ENCODE data around the gene HAAO. TPM values are rescaled to one million over a fixed set of nuclear protein-coding genes. Genes with fewer than 3 reads are reported as not detected.

HAAO gene
- polyA plus RNA-seq, 3 donors from 2014 or later = 0.50 TPM; not detected in 2

DNA sequence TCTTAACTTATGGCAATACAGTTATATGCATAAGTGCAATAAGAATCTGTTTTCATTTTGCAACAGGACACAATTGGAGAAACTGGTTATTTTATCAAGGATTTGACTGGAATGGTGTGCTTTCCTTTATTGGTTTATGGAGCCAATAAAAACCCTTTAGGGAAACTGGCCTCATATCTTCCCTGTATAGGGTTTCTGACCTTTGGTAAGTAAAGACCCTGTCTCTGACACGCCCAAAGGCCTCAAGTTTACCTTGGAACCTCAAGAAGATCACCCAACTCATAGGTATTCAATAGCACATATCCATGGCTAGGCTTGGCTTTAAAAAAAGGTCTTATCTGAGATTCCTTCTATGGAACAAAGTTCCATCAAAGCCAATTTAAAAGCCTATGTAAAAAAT lies 11.2 kb downstream of the HAAO start:
- Mint-ChIP-seq H3K4me3 (no peak overlapping the region), H3K4me1 (peaks cover 2 to 4% of the 10 kb centered on the region in 2 donors), H3K27me3 (ENCODE audit: low read depth in 3 of 3) (peaks cover 0 to 3% (median 2%) of the 10 kb centered on the region in 3 donors), H3K27ac (no peak overlapping the region), H3K9me3 (no peaks in the 10 kb centered on the region), H3K36me3 (peaks cover 0 to 8% (median 0%) of the 10 kb centered on the region in 3 donors)
- DNase-seq = no peak

- DNase-seq = no peak
- H3K27me3 Mint-ChIP-seq (ENCODE audit: low read depth in 3 of 3) = peaks cover 0 to 5% (median 0%) of the 10 kb centered on the region in 3 donors
- no peak overlapping the region for H3K4me3 Mint-ChIP-seq
- no peak overlapping the region for H3K27ac Mint-ChIP-seq
- peaks cover 0 to 8% (median 0%) of the 10 kb centered on the region in 3 donors for H3K36me3 Mint-ChIP-seq
- no peaks in the 10 kb centered on the region for H3K9me3 Mint-ChIP-seq
- peaks cover 11 to 16% of the 10 kb centered on the region in 2 donors for H3K4me1 Mint-ChIP-seq
Observed at GRCh38 chr2:42777883-42778805, 14.2 kb downstream of the HAAO start.

DNA sequence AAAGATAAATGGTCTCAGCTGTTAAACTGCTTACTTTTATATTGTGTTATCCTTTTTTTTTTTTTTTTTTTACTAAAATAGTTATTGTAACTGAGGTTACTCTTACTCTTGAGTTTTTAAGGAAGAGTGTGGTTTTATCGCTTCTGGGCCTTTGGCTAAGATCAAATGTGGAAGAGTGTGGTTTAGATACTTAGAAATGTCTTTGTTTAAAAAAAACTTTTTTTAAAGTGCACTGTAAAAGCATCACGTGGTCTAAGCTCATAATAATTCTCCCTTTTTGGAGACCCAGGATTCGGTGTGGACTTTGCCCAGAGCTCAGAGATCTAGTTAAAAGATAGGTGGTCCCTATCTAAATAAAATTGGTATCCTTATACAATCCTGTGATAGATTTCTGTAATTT lies 16.6 kb downstream of the HAAO start:
- Mint-ChIP-seq H3K4me1 (peaks cover 11 to 16% of the 10 kb centered on the region in 2 donors), H3K36me3 (peaks cover 0 to 5% (median 0%) of the 10 kb centered on the region in 3 donors), H3K27ac (peak overlapping the region in 1 of 6 donors; percentile 40), H3K4me3 (no peak overlapping the region), H3K9me3 (no peaks in the 10 kb centered on the region), H3K27me3 (ENCODE audit: low read depth in 3 of 3) (peaks cover 0 to 5% (median 0%) of the 10 kb centered on the region in 3 donors)
- no peak for DNase-seq

GRCh38 chr2:42775186-42775585 lies 17.2 kb downstream of the HAAO start:
- no peaks in the 10 kb centered on the region for H3K9me3 Mint-ChIP-seq
- H3K36me3 Mint-ChIP-seq = peaks cover 0 to 5% (median 0%) of the 10 kb centered on the region in 3 donors
- H3K4me1 Mint-ChIP-seq = peaks cover 11 to 16% of the 10 kb centered on the region in 2 donors
- H3K27me3 Mint-ChIP-seq (ENCODE audit: low read depth in 3 of 3) = peaks cover 0 to 5% (median 0%) of the 10 kb centered on the region in 3 donors
- no peak overlapping the region for H3K4me3 Mint-ChIP-seq
- DNase-seq = no peak
- H3K27ac Mint-ChIP-seq = peak overlapping the region in 3 of 6 donors; percentile 16 to 65 (median 32)

DNA sequence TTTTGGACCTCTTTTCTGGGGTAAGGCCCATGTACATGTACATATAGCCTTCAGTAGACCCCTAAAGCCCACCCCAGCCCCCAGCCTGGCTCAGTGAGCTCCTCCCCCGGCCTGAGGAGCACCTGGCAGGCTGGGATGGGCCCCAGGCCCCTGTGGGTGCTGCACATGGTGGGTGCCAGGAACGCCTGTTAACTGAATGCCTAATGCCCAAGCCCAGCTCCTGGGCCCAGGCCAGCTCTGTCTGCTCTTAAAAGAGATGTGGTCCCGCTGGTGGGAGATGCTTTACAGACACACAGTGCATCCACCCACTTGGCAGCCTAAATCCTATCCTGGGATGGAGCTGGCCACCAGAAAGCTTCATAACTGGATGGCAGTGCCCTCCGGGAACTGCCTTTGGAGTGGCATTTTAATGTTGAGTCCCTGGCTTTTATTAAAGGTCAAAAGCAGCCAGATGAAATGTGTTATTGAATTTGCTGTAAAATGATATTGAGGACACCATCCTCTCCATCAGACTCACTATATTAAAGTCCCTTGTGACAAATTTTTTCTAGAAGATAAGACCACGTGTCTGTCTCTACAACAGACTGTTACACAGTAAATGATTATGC lies 20.7 kb downstream of the HAAO start:
- no peak for DNase-seq
- H3K4me3 Mint-ChIP-seq = no peak overlapping the region
- H3K36me3 Mint-ChIP-seq = peaks cover 0 to 4% (median 3%) of the 10 kb centered on the region in 3 donors
- H3K27ac Mint-ChIP-seq = no peak overlapping the region
- H3K9me3 Mint-ChIP-seq = no peaks in the 10 kb centered on the region
- peaks cover 0 to 5% (median 0%) of the 10 kb centered on the region in 3 donors for H3K27me3 Mint-ChIP-seq (ENCODE audit: low read depth in 3 of 3)
- H3K4me1 Mint-ChIP-seq = peaks cover 11 to 16% of the 10 kb centered on the region in 2 donors

- Mint-ChIP-seq H3K4me3 (no peak overlapping the region), H3K36me3 (peaks cover 0 to 4% (median 3%) of the 10 kb centered on the region in 3 donors), H3K4me1 (peaks cover 5% of the 10 kb centered on the region in 2 donors), H3K9me3 (no peaks in the 10 kb centered on the region), H3K27me3 (ENCODE audit: low read depth in 3 of 3) (peaks cover 0 to 2% (median 0%) of the 10 kb centered on the region in 3 donors), H3K27ac (no peak overlapping the region)
- no peak for DNase-seq
Observed at GRCh38 chr2:42770288-42771131, 21.9 kb downstream of the HAAO start.

- peaks cover 0 to 4% (median 3%) of the 10 kb centered on the region in 3 donors for H3K36me3 Mint-ChIP-seq
- no peaks in the 10 kb centered on the region for H3K4me1 Mint-ChIP-seq
- H3K4me3 Mint-ChIP-seq = no peak overlapping the region
- H3K27me3 Mint-ChIP-seq (ENCODE audit: low read depth in 3 of 3) = peaks cover 0 to 2% (median 0%) of the 10 kb centered on the region in 3 donors
- H3K27ac Mint-ChIP-seq = peak overlapping the region in 1 of 6 donors; percentile 3
- no peaks in the 10 kb centered on the region for H3K9me3 Mint-ChIP-seq
- no peak for DNase-seq
Observed at GRCh38 chr2:42769583-42770287, 22.6 kb downstream of the HAAO start.

DNA sequence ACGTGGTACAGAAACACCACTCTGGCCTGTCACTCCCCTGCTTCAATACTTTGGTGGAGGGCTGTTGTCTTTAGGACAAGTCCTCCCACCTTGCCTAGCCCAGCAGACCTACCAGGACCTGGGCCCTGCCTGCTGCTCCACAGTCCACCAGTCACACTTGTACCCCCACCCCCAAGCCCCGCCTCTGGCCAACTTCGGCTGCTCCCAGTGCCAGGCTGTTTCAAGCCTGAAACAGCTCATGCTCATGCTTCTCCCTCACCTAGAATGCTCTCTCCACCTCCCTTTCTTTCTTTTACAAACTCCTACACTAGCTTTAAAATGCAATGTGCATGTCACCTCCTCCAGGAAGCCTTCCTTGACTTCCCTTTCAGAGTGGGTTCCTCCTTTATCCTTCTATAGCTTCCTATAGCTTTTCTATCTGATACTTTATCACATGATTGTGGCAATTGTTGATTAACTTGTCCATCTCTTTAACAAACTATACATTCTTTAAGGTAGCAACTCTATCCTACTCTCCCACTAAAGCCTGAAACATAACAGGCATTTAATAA lies 23.6 kb downstream of the HAAO start:
- H3K4me3 Mint-ChIP-seq = no peak overlapping the region
- peaks cover 0 to 4% (median 3%) of the 10 kb centered on the region in 3 donors for H3K36me3 Mint-ChIP-seq
- H3K4me1 Mint-ChIP-seq = no peaks in the 10 kb centered on the region
- H3K27ac Mint-ChIP-seq = peak overlapping the region in 3 of 6 donors; percentile 8 to 54 (median 47)
- H3K9me3 Mint-ChIP-seq = no peaks in the 10 kb centered on the region
- no peaks in the 10 kb centered on the region for H3K27me3 Mint-ChIP-seq (ENCODE audit: low read depth in 3 of 3)
- DNase-seq = no peak

DNA sequence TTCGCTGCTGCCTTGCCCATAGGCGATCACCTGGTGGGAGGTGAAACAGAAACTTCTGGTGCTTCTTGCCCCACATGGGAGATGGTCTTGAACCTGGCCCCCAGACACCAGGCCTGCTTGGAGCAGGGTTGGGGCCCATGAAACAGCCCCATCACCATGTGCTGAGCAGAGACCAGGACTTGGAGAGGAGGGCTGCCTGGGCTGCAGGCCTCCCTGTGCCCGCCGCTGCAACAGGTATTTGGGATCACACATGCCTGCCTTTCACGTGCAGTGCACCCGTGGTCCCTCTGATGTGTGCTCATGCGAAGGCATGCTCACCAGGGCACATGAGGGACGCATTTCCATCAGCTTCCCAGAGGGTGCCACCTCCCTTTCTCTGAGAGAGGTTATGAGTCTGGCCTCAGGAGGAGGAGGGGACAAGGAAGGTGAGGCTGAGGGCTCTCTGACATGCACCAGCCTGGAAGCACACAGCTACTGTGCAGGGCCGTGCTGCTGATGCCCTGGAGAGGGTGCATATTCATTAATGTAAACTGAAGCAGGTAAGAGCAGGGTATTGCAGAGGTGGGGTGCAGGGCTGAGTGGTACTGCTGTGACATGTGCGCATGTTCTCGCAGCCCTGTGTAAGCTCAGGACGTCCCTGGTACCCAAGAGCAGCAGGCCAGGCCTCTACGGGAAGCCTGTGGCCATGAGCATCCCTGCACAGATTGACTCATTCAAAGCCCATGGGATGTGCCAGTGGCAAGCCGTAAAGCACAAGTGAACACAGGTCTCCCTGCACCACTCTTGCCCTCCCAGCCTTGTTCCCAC lies 24.3 kb downstream of the HAAO start:
- Mint-ChIP-seq H3K27me3 (ENCODE audit: low read depth in 3 of 3) (no peaks in the 10 kb centered on the region), H3K27ac (no peak overlapping the region), H3K9me3 (no peaks in the 10 kb centered on the region)

DNA sequence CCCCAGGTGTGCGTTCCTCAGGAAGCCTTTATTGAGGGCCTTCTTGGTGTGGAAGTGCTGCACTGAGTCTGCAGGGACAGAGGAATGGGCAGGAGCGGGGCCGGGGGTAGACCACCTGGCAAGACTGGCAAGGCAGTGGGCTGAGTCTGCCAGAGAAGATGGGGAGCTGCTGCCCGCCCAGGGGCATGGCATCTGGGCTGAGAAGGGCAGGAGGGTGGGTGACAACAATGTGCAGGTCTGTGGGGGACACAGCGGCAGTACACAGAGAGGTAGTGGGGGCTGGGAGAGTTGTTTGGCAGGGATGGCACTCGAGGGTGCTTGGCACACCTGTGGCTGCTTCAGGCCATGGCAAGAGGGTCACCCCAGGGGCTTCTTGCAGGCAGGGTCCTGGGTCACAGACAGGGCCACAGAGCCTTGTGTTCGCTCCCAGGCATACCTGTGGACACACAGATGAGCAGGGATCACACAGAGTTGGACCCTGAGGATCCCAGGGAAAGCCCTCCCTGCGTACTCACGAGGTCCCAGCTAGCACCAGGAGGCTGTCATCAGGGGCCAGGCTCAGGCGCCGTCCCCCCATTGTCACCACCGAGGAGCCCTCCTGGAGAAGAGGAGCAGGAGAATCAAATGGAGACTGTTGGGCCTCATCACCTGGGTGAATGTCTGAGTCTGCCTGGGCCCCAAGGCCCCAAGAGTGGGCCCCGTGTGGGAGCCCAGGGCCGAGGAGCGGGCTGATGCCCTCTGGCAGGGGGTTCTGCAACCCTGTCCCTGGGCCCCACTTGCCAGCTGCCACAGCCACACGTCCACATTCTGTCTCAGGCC lies 25.1 kb downstream of the HAAO start:
- H3K36me3 Mint-ChIP-seq = peaks cover 0 to 8% (median 7%) of the 10 kb centered on the region in 3 donors
- H3K27me3 Mint-ChIP-seq (ENCODE audit: low read depth in 3 of 3) = no peaks in the 10 kb centered on the region
- H3K9me3 Mint-ChIP-seq = no peaks in the 10 kb centered on the region
- no peak for DNase-seq
- peak overlapping the region in 1 of 6 donors; percentile 30 for H3K27ac Mint-ChIP-seq
- no peaks in the 10 kb centered on the region for H3K4me1 Mint-ChIP-seq
- no peak overlapping the region for H3K4me3 Mint-ChIP-seq

More for the DNA sequence above, 24.3 kb downstream of the HAAO start:
- no peaks in the 10 kb centered on the region for H3K4me1 Mint-ChIP-seq
- H3K4me3 Mint-ChIP-seq = no peak overlapping the region
- peaks cover 0 to 4% (median 3%) of the 10 kb centered on the region in 3 donors for H3K36me3 Mint-ChIP-seq
- DNase-seq = no peak

GRCh38 chr2:42765686-42766085 lies 26.7 kb downstream of the HAAO start:
- Mint-ChIP-seq H3K4me3 (no peak overlapping the region), H3K4me1 (no peaks in the 10 kb centered on the region), H3K27me3 (ENCODE audit: low read depth in 3 of 3) (no peaks in the 10 kb centered on the region), H3K27ac (no peak overlapping the region), H3K9me3 (no peaks in the 10 kb centered on the region), H3K36me3 (peaks cover 0 to 8% (median 7%) of the 10 kb centered on the region in 3 donors)
- no peak for DNase-seq

Data from immature natural killer cell (primary cell).